ENCODE measurements around the gene GABBR2.
"Not testable (repeated sequence)": the region's sequence is repeated elsewhere in the genome, so short reads cannot be mapped to it uniquely, and the experiment has no call there.

Gene GABBR2

DNA sequence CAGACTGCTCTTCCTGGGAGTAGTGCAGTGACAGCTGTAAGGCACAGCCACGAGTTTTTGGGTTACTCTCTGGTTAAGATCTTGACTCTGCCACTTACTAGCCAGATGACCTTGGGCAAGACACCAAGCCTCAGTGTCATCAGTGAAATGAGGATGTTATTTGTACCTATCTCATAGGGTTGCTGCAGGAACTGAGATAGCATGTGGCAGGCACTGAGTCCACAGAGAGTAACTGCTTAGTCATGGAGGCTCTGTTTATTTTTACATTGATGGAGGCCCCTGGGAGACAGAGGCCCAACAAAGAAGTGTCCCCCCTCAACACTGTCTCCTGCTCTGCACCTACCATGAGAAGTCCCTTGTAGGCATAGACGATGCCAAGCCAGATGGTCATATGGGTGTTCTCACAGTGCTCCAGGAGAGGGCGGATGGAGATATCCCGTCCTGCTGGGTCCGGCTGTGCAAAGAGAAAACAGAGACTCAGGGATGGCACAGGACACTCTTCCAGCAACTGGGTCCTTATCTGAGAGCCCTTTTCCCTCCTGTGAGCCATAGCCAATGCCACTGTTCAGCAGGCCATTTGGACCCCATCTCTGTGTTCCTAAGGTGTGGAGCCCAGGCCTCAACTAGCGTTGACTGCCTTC is 397.9 kb downstream of the GABBR2 start:
- no peak for FAIRE-seq

DNA sequence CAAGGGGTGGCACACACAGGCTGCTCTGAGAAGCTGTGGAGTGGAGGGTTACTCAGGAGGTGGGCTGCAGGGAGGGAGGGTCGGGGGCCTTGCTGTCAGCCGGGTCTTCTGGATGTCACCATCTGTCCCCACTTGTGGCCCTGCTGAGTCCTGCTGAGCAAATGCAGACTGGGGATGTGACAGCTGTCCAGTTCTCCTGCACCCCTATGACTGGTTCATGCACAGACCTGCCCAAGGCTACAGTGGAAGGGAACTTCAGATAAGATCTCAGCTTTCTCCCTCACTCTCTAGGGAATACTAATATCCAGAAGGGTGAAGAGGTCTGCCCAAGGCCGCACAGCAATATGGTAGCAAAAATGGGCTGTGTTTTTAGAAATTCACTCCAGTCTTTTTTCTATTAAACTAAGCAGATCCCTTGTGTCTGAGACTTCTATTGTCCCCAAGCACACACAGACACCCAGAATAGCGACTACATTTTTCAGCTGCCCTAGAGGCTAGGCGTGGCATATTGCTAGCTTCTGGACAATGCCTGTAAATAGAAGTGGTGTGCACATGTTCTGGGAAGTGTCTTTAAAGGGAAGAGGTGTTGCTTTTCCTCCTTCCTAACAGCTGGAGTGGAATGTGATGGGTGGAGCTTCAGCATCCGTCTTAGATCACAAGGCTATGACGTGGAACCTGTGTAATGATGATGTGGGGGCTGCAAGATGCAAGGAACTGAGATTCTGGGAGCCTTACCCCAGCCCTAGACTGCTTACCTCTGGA is 402.2 kb downstream of the GABBR2 start:
- FAIRE-seq = no peak

DNA sequence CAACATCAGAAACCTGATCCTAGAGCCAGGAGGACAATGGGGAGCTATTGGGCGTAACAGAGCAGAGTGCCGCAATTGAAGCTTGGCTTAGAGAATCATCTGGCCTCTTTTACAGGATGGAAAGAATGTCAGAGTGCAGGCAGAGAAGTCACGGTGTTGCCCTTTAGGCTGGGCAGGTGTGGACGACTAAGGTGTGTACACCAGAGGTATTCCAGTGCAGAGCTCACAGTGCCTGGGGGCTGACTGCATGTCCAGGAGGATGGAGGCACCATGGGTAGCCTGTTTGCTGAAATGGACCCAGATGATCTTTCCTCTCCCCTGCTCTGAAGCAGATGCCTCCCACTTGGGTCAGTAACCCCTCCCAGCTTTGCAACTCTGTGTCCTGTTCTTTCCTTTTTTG is 404.4 kb downstream of the GABBR2 start:
- FAIRE-seq = no peak

DNA sequence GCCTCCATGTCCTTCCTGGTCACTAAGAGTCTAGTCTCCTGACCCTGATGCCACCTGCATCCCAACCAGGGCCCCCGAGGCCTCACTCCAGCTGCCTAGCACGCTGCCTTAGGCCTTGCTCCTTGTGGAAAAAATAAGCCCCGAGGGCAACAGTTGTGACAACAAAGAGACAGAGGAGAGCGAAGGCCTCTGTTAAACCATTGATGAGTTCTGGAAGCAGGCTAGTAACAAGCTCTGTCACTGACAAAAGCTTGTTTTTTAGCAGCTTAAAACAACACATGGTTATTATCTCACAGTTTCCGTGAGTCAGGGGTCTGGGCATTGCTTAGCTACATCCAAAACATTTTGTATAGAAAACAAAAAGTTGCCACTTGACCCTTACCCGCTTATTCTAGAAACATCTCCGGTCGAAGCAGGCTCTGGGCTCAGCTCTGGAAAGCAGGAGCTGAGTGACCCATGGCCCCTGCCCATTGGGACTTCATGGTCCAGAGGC is 405.1 kb downstream of the GABBR2 start:
- FAIRE-seq = no peak

DNA sequence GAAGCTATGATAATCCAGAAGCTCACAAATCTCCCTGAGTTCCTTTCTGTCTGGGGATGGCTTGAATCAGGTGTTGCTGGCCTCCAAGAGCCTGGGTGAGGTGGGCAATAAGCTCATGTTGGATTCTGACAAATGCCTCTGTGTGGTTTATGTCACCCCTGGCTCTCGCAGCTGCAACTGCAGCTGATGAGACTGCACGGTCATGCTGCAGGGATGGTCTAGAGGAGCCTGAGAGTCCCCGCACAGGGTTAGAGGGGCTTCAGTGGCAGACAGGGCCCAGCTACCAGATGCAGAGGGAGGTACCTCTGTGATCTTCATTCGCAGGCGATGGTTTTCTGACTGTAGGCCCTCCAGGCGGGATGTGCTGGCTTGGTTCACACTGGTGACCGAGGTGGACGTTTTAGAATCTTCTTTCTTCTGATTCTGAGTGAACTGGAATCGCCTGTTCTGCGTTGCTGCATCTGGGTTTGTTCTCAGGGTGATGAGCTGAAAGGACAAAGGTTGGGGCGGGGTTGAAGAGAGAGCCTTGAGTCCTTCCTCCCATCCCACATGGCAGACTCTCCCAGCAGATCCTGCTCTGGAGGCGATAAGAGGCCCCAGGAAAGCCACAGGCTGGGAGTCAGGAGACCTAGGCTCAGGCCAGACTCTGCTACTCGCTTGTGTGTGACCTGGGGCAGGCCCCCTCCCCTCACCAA is 405.6 kb downstream of the GABBR2 start:
- FAIRE-seq = no peak

DNA sequence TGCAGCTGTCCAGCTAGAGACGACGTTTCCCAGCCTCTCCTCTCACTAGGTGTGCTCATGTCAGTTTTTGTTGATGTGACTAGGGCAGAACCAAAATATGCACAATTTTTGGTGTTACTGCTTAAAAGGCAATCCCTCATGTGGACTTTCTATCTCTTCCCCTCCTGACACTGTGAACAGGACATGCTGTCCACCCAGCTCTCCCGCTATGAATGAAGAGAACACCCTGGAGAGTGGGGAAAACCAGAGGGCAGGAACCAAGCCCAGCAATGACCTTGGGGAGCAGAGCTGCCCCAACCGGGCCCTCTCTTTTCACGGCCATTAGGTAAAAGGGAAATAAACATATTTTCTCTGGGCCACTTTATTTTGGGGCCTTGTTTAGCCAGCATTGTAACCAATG is 406.6 kb downstream of the GABBR2 start:
- FAIRE-seq = no peak

DNA sequence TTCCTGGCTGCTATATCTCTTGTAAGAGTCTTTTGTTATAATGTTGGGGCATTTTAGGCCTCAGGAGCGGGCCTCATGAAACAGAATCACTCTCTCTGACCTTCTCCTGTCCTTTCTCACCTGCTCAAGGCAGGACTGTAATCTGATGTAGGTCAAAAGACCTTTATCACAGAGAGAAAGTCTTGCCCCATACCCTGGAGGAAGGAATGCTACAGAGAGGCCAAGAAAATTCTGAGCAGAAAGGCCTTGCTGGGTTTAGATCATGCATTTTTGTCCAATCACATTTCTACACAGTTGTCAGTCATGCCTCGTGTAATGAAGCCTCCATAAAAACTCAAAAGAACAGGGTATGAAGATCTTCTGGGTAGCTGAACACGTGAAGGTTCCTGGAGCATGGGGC is 408.1 kb downstream of the GABBR2 start:
- FAIRE-seq = no peak

DNA sequence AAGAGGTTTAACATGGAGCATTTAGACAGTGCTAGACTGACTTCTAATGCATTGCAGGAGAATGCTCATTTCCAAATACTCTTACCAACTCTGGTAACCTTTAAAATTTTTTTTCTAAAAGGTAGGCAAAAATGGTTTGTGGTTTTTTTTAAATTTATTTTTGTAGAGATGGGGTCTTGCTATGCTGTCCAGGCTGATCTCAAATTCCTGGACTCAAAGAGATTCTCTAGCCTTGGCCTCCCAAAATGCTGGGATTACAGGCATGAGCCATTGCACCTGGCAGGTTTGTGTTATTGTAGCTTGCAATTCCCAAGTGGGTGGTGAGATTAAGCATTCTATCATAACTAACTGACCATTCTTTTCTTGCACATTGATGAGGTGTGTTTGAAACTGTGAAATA is 410.3 kb downstream of the GABBR2 start:
- FAIRE-seq = no peak

DNA sequence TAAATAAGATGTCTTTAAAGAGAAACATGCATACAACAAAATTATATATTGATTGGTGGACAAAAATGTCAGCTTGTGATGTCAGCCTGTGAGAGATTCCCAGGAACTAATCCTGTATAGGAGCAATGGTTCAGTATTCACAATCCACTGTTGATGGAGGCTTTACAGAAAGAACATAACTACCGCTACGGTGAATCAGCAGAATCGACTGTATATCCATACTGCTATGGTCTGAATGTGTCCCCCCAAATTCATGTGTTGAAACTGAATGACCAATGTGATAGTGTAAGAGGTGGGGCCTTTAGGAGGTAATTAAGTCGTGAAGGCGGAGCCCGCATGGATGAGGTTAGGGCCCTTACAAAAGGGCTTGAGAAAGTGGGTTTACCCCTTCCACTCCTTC is 412.9 kb downstream of the GABBR2 start:
- no peak for FAIRE-seq

DNA sequence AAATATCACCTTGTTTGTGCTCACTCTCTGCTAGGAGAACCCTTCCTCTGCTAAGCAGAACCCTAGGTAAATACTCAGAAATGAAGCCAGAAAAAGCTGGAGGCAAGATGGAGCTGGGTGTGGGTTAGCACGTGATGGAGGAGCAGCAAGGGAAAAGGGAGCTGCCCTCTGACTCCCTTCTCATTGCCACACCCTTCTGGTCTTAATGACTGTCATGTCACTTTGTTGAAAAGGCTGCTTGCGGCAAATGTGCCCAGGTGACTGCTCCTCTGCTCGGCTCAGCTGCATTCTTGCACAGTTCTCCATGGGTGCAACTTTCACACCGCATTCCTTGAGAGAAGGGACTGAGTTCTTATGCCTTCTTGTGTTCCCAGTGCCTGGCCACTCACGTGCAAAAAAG is 416.9 kb downstream of the GABBR2 start:
- no peak for FAIRE-seq

DNA sequence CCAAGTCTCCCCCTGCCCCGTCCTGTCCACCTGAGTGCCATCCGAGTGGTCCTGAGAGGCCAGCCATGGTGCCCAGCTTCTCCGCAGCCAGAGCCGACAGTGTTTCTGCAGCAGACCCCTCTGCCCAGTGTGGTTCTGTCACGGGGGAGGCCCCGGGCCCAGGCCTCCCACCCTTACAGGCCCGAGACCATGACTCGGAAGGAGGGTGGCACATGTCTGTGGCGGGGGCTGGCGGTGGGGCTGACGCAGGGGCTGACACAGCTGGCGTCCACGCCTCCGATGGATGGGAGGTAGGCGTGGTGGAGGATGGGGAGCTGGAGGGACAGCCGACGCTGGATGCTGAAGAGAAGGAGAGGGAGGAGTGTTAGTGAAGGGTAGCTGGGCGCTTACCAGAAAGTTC is 418.3 kb downstream of the GABBR2 start:
- FAIRE-seq = no peak

DNA sequence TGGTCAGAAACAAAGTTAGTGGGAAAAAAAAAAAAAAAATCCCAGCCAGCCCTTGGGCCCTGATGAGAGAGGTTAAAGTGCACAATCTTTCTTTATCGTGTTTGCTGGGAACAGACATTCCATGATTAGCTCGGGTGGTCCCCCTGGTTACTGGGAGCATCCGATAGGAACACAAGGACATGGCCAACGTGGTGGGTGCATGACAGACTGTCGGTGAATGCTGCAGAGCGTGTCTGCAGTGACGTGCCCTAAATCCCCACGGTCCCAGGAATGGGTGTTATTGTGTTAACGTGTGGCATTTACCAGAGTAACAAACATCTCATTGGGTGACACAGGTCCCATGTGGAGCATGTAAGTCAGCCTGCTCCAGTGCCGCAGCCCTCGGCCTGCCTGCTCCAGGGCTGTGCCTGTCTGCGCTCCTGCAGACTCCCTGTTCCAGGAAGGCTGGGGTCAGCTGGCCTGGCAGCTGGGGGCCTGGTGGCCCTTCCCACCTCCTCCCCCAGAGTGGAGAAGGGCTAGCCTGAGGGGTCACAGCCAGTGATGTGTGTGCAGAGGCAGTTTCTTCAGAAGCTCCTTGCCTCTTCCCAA is 419.0 kb downstream of the GABBR2 start:
- no peak for FAIRE-seq

DNA sequence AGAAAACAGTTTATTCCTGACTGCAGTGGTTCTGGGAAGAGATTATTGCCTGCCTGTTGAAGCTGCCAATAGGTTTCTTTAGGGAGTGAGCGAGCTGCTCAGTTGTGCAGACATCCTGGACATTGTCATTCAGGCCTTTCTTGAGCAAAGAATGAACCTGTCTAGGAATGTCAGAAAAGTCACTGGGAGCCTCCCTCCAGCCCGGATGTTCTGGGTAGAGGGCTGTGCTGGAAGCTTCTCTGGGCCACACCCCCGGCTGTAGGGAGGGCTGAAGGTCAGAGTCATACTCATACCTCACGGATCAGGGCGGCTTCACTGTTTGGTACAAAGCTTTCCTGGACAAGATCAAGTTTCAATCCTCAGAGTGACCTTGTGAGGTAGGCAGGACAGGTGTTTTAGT is 419.9 kb downstream of the GABBR2 start:
- no peak for FAIRE-seq

DNA sequence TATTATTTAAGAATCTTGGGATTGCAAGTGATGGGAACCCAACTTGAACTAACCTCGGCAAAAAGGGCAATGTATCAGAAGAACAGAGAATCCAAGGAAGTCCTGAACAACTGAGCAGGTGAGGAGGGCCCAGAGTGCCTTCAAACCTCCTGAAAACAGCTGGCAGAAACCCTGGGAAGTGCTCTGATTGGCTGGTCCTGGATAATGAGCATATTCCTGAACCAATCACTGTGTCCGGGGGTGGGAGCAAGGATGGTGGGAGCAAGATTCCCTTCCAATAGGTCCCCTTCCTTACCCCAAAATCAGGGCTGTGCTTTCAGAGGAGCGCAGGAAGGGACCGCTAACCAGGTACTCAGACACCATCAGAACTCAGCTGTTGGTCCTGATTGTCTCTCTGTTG is 421.4 kb downstream of the GABBR2 start:
- FAIRE-seq = no peak

DNA sequence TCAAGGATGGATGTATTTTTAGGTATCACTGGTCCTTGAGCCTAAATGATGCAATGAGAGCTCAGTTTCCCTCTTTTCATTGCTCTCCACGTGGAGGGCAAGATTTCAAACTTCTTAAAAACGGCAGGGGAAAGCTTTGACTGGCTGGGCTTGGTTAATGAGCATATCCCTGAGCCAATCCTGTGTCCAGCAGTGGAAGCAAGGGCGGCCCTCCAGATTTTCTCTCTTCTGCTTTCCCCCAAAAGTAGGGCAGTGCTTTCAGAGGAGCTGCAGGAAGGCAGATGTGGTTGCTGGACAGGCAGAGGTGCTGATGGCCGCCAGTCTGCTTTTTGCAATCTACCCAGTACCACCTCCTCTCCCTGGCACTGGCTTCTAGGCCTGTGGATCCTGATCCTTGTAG is 423.3 kb downstream of the GABBR2 start:
- FAIRE-seq = no peak

DNA sequence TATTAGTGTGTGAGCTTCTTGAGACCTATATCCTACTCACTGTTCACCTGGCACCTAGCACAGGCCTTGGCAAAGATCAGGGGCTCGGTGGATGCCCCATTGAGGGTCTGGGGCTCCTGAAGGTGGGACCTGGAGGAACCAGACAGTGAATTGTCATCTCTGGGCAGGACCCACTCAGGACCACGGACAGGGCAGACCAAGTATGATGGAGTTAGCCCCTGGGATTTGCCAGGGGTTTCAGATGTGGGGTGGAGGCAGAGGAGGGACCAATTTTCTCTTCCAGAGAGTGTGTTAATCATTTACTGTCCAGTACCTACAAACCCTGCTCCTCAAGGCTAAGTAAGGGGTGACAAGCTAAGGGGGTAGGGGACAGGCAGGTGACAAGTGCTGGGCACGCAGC is 424.0 kb downstream of the GABBR2 start:
- no peak for FAIRE-seq

DNA sequence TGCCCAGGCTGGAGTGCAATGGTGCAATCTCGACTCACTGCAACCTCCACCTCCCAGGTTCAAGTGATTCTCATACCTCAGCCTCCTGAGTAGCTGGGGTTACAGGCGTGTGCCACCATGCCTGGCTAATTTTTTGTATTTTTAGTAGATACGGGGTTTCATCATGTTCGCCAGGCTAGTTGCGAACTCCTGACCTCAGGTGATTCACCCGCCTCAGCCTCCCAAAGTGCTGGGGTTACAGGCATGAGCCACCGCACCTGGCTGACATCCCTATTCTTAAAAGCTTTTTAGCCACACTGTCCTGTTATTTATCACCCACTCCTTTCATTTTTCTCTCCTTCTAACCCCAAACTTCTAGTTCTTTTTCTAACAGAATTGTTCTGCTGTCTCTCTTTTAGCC is 425.6 kb downstream of the GABBR2 start:
- FAIRE-seq = not testable (repeated sequence)

DNA sequence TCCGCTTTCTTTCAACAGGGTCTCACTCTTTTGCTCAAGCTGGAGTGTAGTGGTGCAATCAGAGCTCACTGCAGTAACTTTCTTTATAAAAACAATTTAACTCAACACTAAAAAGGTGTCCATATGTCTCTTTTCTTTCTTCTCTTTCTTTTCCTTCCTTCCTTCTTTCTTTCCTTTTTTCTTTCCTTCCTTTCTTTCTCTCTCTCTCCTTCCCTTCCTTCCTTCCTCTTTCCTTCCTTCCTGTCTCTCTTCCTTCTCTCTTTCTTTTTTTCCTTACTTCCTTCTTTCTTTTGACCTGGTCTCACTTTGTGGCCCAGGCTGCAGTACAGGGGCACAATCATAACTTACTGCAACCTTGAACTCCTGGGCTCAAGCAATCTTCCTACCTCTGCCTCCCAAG is 427.5 kb downstream of the GABBR2 start:
- FAIRE-seq = no peak

DNA sequence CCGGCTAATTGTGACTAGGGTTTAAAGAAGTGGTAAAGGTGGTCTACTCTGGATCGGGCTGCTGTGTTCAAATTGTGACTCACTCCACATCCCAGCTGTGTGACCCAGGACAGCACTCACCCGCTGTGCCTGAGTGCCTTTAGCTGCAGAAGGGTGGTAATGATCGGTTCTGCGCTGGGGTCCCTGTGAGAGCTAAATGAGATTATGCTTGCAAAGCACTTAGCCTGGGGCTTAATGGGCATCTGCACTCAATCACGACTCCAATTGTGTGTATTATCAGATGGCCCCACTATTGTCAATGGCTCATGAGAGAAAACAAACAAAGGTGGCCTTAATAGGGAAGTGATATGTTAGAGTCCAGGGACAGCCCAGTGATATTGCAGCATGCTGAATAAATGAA is 428.2 kb downstream of the GABBR2 start:
- FAIRE-seq = no peak

DNA sequence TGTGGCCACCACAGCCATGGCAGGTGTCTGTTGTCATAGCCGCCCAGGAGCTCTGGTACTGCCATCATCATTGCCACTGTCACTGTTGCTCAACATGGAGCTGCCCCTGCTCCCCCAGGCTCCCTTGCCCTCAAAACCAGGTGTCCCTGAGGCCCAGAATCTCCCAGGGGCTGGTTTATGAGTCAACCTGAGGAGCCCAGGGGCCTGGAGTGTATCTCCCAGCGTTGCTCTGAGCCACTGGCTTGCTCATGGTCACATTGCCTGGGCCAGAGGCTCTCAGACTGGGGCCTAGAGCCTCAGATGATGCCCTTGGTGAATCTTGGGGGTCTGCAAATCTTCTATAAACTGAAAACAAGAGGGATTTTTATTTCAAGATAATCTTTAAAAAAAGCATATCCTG is 428.6 kb downstream of the GABBR2 start:
- no peak for FAIRE-seq

DNA sequence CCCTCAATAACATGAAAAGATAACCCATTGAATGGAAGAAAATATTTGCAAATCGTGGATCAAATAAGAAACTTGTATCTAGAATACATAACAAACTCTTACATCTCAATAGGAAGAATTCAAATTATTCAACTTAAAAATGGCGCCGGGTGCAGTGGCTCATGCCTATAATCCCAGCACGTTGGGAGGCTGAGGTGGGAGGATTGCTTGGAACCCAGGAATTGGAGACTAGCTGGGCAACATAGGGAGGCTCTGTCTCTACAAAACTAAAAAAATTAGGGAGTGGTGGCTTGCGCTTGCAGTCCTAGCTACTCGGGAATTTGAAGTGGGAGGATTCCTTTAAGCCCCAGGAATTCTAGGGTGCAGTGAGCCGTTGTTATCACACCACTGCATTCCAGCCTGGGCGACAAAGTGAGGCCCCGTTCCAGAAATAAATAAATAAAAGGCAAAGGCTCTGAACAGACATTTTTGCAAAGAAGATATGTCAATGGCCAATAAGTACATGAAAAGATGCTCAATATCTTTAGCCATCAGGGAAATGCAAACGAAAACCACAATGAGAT is 431.7 kb downstream of the GABBR2 start:
- no peak for FAIRE-seq

DNA sequence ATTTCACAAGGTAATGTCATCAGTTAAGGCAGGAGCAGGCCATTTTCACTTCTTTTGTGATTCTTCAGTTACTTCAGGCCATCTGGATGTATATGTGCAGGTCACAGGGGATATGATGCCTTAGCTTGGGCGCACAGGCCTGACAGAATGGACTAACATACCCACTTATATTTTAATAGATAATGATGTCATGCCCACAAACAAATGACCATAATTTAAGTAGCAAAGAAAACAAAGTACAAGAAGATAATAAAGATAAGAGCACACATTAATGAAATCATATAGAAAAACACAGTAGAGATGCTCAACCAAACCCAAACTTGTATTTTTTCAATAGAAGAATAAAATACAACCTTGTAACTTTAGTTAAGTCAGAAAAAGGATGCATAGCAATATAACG is 433.6 kb downstream of the GABBR2 start:
- FAIRE-seq = no peak

DNA sequence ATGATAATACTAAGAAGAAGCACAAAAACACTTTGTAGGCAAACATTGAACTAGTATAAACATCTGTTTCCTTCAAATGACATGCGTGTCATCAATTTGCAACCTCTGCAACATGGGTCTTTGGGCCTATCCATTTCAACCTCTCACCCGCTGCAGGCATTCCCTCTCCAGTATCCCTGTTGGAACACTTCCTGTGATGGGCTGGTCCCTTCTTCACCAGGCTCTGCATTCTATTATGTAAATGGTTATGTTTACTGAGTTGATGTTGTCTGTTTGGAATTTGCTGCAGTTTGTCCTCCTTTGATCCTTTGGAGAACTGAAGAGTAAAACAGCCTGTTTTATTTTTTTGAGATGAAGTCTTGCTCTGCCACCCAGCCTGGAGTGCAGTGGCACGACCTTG is 436.7 kb downstream of the GABBR2 start:
- no peak for FAIRE-seq

All from TTC549 (cell line).